Measurements from ENCODE around the gene MS4A10. TPM values are rescaled to one million over a fixed set of nuclear protein-coding genes. Genes with fewer than 3 reads are reported as not detected.
A peak's percentile ranks its signal among the peaks of the same experiment; 100 is the strongest.

MS4A10 gene
- total and polyA plus RNA-seq, 2 donors, result under 0.01 to 0.09 TPM

DNA sequence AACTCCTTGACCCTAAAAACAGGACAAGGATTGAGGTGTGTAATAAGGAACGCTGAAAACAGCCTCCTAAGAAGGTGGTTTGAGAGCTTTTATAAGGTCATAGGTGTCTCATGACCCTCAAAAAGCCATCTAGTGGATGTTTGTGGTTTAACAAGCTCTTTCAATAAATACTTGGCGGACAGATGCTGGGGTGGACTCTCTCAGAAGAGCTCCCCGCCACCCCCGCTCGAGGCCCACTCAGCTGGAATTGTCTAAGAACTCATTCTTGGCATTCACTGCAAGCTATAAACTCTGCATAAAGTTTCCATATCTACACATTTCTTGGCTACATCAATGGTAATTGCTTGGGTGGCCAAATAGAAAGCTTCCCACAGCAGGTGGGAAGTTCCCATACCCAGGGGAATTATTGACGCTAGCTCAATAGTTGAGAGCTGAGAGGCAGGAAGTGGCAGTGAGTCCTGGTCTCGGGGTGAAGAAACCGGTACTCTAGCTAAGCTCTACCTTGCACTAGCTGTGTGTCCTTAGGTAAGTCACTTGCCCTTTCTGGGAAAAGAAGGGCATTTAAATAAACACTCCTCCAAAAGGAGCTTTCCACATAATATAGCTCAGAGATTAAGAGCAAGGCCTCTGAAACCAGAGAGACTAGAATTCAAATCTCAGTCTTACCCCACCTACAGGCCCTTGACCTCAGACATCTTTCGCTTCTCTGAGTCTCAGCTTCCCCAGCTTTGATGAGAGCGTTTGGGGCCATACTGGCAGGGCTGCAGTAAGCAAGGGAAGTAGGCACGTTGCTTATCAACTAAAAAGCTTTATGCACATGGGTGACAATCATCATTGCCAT lies 22.1 kb upstream of the MS4A10 start:
- no peaks in the 10 kb centered on the region for H3K36me3 ChIP-seq (ENCODE audit: control insufficient read depth in 2 of 2, insufficient read depth in 2 of 2, low read length in 1 of 2)
- H3K9me3 ChIP-seq (ENCODE audit: control insufficient read depth in 2 of 2, insufficient read depth in 1 of 2, low read length in 1 of 2), result no peaks in the 10 kb centered on the region
- H3K27ac ChIP-seq (ENCODE audit: low read depth in 1 of 2, low read length in 1 of 2), result no peak overlapping the region
- DNase-seq (ENCODE audit: low read depth in 6 of 9, low spot score in 9 of 9), result peak in 1 of 9 donors; percentile 29
- H3K4me1 ChIP-seq (ENCODE audit: control insufficient read depth in 2 of 2, insufficient read depth in 2 of 2, low read length in 2 of 2), result no peaks in the 10 kb centered on the region
- no peak overlapping the region for H3K4me3 ChIP-seq (ENCODE audit: low read length in 2 of 2)
- 86% methylated on average over 11 of the region's 11 CpGs for WGBS
- H3K27me3 ChIP-seq (ENCODE audit: control insufficient read depth in 2 of 2, insufficient read depth in 1 of 2, low read length in 1 of 2), result peaks cover 0 to 3% of the 10 kb centered on the region in 2 donors

DNA sequence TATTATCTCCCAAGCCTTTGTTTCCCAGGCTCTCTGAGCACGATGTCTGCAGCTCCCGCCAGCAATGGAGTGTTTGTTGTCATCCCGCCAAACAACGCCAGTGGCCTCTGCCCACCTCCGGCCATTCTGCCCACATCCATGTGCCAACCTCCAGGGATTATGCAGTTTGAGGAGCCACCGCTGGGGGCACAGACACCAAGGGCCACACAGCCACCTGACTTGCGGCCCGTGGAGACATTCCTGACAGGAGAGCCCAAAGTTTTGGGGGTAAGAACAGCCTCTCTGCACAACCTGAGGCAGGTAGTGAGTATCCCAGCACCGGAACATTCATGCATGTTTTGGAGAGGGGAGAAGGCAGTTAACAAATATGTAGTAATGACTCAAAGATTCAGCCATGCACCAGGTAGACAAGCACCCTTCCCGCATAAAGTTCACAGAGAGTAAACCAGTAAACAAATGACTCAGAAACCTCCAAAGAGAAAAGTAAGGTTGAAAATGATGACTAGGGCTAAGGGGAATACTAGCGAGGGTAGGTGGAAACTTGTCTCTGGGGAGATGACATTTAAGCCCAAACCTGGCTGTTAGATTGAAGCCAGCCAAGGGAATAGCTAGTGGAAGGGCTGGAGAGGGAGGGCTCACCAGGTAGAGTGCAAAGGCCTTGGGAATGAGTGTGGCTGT lies 21.3 kb upstream of the MS4A10 start:
- 92% methylated on average over 11 of the region's 11 CpGs for WGBS

DNA sequence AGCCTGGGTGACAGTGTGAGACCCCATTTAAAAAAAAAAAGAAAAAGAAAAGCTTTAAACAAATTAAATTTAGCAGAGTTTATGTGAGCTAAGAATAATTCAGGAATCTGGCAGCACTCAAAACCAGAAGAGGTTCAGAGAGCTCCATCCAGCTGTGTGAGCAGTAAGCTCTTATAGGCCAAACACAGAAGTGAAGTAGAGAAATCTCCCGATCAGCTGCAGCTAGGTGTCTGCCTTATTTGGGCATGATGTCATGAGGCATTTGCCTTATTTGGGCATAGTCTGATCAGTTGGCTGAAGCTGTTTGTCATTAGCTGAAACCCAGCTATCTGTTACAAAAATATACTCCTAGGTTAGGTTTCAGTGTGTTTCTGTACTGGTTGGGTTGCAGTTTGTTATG lies 20.3 kb upstream of the MS4A10 start:
- Histone ChIP-seq H3K27me3 (ENCODE audit: control insufficient read depth in 2 of 2, insufficient read depth in 1 of 2, low read length in 1 of 2) (peaks cover 0 to 3% of the 10 kb centered on the region in 2 donors), H3K36me3 (ENCODE audit: control insufficient read depth in 2 of 2, insufficient read depth in 2 of 2, low read length in 1 of 2) (no peaks in the 10 kb centered on the region), H3K4me1 (ENCODE audit: control insufficient read depth in 2 of 2, insufficient read depth in 2 of 2, low read length in 2 of 2) (no peaks in the 10 kb centered on the region), H3K27ac (ENCODE audit: low read depth in 1 of 2, low read length in 1 of 2) (no peak overlapping the region), H3K9me3 (ENCODE audit: control insufficient read depth in 2 of 2, insufficient read depth in 1 of 2, low read length in 1 of 2) (no peaks in the 10 kb centered on the region), H3K4me3 (ENCODE audit: low read length in 2 of 2) (no peak overlapping the region)
- WGBS, result 77% methylated on average over 1 of the region's 1 CpG
- DNase-seq (ENCODE audit: low read depth in 6 of 9, low spot score in 9 of 9), result peak in 1 of 9 donors; percentile 16

More for the DNA sequence above, 21.3 kb upstream of the MS4A10 start:
- Histone ChIP-seq H3K4me1 (ENCODE audit: control insufficient read depth in 2 of 2, insufficient read depth in 2 of 2, low read length in 2 of 2) (no peaks in the 10 kb centered on the region), H3K36me3 (ENCODE audit: control insufficient read depth in 2 of 2, insufficient read depth in 2 of 2, low read length in 1 of 2) (no peaks in the 10 kb centered on the region), H3K27me3 (ENCODE audit: control insufficient read depth in 2 of 2, insufficient read depth in 1 of 2, low read length in 1 of 2) (peaks cover 0 to 3% of the 10 kb centered on the region in 2 donors), H3K27ac (ENCODE audit: low read depth in 1 of 2, low read length in 1 of 2) (no peak overlapping the region), H3K9me3 (ENCODE audit: control insufficient read depth in 2 of 2, insufficient read depth in 1 of 2, low read length in 1 of 2) (no peaks in the 10 kb centered on the region), H3K4me3 (ENCODE audit: low read length in 2 of 2) (no peak overlapping the region)
- no peak for DNase-seq (ENCODE audit: low read depth in 6 of 9, low spot score in 9 of 9)

DNA sequence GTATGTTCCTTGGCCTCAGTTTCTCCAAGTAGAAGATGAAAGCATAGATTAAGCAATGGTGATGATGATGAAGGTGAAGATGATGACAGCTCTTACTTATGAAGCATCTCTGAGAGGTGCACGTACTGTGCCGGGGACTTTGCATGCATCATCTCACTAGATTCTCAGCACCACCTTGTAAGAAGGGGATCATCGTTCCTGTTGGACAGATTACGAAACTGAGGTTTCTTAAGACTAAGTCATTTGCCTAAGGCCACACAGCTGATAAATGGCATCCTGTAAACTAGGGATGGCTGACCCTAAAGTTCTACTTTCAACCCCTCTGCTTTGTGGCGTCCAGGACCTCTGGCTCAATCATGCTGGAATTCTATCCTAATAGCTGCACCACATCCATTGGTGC lies 19.8 kb upstream of the MS4A10 start:
- Histone ChIP-seq H3K27me3 (ENCODE audit: control insufficient read depth in 2 of 2, insufficient read depth in 1 of 2, low read length in 1 of 2) (peaks cover 0 to 3% of the 10 kb centered on the region in 2 donors), H3K36me3 (ENCODE audit: control insufficient read depth in 2 of 2, insufficient read depth in 2 of 2, low read length in 1 of 2) (no peaks in the 10 kb centered on the region), H3K4me1 (ENCODE audit: control insufficient read depth in 2 of 2, insufficient read depth in 2 of 2, low read length in 2 of 2) (no peaks in the 10 kb centered on the region), H3K4me3 (ENCODE audit: low read length in 2 of 2) (no peak overlapping the region), H3K9me3 (ENCODE audit: control insufficient read depth in 2 of 2, insufficient read depth in 1 of 2, low read length in 1 of 2) (no peaks in the 10 kb centered on the region), H3K27ac (ENCODE audit: low read depth in 1 of 2, low read length in 1 of 2) (no peak overlapping the region)
- DNase-seq (ENCODE audit: low read depth in 6 of 9, low spot score in 9 of 9), result no peak
- 96% methylated on average over 5 of the region's 5 CpGs for WGBS

DNA sequence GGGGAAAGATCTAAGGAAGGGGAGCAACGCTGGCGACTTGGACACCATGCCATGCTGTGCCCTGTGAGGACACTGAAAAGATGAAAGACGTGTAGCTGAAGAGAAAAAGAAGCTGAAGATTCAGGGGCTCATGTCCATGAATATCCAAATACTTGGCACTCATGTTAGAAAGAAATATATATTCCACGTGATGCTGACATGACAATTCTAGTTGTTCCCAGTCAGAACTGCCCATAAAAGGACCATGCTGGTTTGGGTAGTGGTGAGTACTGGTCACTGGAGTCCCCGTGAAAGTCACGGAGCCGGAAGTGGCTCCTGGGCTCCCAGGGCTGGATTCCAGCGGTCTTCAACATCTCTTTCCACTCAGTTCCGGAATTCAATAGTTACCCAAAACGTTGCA lies 18.6 kb upstream of the MS4A10 start:
- H3K4me3 ChIP-seq (ENCODE audit: low read length in 2 of 2), result no peak overlapping the region
- 96% methylated on average over 10 of the region's 10 CpGs for WGBS
- no peak overlapping the region for H3K27ac ChIP-seq (ENCODE audit: low read depth in 1 of 2, low read length in 1 of 2)
- H3K36me3 ChIP-seq (ENCODE audit: control insufficient read depth in 2 of 2, insufficient read depth in 2 of 2, low read length in 1 of 2), result no peaks in the 10 kb centered on the region
- no peaks in the 10 kb centered on the region for H3K9me3 ChIP-seq (ENCODE audit: control insufficient read depth in 2 of 2, insufficient read depth in 1 of 2, low read length in 1 of 2)
- DNase-seq (ENCODE audit: low read depth in 6 of 9, low spot score in 9 of 9), result no peak
- peaks cover 0 to 3% of the 10 kb centered on the region in 2 donors for H3K27me3 ChIP-seq (ENCODE audit: control insufficient read depth in 2 of 2, insufficient read depth in 1 of 2, low read length in 1 of 2)
- H3K4me1 ChIP-seq (ENCODE audit: control insufficient read depth in 2 of 2, insufficient read depth in 2 of 2, low read length in 2 of 2), result no peaks in the 10 kb centered on the region

DNA sequence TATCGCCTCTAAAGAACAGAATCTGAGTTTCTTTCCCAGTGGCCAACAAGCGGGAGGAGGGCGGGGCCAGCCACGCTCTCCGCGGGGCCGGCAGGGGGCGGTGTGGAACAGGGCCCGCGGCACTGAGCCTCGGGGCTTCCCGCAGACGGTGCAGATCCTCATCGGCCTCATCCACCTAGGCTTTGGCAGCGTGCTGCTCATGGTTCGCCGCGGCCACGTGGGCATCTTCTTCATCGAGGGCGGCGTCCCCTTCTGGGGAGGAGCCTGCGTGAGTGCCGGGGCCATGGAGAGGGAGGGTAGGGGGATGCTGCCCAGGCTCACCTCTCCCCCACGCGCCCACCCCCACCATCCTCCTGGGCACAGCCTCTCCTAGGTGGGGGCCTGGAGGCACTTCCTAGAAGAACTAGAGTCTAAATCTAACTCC lies 17.7 kb upstream of the MS4A10 start:
- 47% methylated on average over 26 of the region's 26 CpGs for WGBS
- DNase-seq (ENCODE audit: low read depth in 6 of 9, low spot score in 9 of 9), result peak in 2 of 9 donors; percentile 15 to 17
- Histone ChIP-seq H3K36me3 (ENCODE audit: control insufficient read depth in 2 of 2, insufficient read depth in 2 of 2, low read length in 1 of 2) (no peaks in the 10 kb centered on the region), H3K9me3 (ENCODE audit: control insufficient read depth in 2 of 2, insufficient read depth in 1 of 2, low read length in 1 of 2) (no peaks in the 10 kb centered on the region), H3K27ac (ENCODE audit: low read depth in 1 of 2, low read length in 1 of 2) (no peak overlapping the region), H3K4me1 (ENCODE audit: control insufficient read depth in 2 of 2, insufficient read depth in 2 of 2, low read length in 2 of 2) (no peaks in the 10 kb centered on the region), H3K4me3 (ENCODE audit: low read length in 2 of 2) (no peak overlapping the region), H3K27me3 (ENCODE audit: control insufficient read depth in 2 of 2, insufficient read depth in 1 of 2, low read length in 1 of 2) (peaks cover 0 to 3% of the 10 kb centered on the region in 2 donors)

DNA sequence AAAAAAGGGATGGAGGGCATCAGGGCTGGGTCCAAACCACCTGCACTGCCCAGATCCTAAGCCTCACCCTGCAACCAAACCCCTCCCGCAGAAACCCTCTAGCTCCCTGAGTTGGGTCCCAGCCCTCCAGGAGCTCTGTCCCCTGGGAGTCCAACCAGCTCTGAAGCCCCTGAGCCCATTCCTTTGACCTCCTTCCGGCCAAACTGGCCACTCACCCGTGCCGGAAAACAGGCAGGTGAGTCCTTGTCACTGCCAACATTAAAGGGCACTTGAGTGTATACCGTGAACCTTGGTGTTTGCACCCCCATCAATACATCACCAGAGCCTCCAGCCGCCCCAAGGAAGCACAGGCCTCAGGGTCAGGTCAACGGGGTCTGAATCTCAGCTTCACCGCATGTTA lies 16.9 kb upstream of the MS4A10 start:
- no peak overlapping the region for H3K27ac ChIP-seq (ENCODE audit: low read depth in 1 of 2, low read length in 1 of 2)
- no peaks in the 10 kb centered on the region for H3K36me3 ChIP-seq (ENCODE audit: control insufficient read depth in 2 of 2, insufficient read depth in 2 of 2, low read length in 1 of 2)
- 97% methylated on average over 8 of the region's 8 CpGs for WGBS
- H3K4me3 ChIP-seq (ENCODE audit: low read length in 2 of 2), result no peak overlapping the region
- peaks cover 0 to 3% of the 10 kb centered on the region in 2 donors for H3K27me3 ChIP-seq (ENCODE audit: control insufficient read depth in 2 of 2, insufficient read depth in 1 of 2, low read length in 1 of 2)
- H3K9me3 ChIP-seq (ENCODE audit: control insufficient read depth in 2 of 2, insufficient read depth in 1 of 2, low read length in 1 of 2), result no peaks in the 10 kb centered on the region
- no peak for DNase-seq (ENCODE audit: low read depth in 6 of 9, low spot score in 9 of 9)
- peaks cover 0 to 8% of the 10 kb centered on the region in 2 donors for H3K4me1 ChIP-seq (ENCODE audit: control insufficient read depth in 2 of 2, insufficient read depth in 2 of 2, low read length in 2 of 2)

DNA sequence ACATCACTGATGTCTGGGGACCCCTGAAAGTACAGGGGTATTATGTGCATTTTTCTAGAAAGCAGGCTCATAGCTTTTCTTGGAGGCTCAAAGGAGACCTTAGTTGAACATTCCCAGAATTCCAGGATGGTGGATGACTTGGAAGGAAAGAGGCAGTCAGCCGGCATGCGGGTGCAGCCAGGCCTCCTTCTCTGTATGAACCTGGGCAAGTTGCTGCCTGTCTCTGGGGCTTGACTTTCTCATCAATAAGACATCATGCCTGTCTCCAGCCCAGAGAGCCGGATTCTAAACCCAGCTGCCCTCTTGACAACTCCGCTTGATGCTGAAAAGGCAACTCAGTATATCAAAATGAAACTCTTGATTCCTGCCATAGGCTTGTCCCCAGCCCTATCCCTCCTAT lies 15.9 kb upstream of the MS4A10 start:
- peaks cover 0 to 9% of the 10 kb centered on the region in 2 donors for H3K4me1 ChIP-seq (ENCODE audit: control insufficient read depth in 2 of 2, insufficient read depth in 2 of 2, low read length in 2 of 2)
- no peaks in the 10 kb centered on the region for H3K9me3 ChIP-seq (ENCODE audit: control insufficient read depth in 2 of 2, insufficient read depth in 1 of 2, low read length in 1 of 2)
- no peaks in the 10 kb centered on the region for H3K36me3 ChIP-seq (ENCODE audit: control insufficient read depth in 2 of 2, insufficient read depth in 2 of 2, low read length in 1 of 2)
- 81% methylated on average over 4 of the region's 4 CpGs for WGBS
- DNase-seq (ENCODE audit: low read depth in 6 of 9, low spot score in 9 of 9), result no peak
- H3K27ac ChIP-seq (ENCODE audit: low read depth in 1 of 2, low read length in 1 of 2), result no peak overlapping the region
- H3K27me3 ChIP-seq (ENCODE audit: control insufficient read depth in 2 of 2, insufficient read depth in 1 of 2, low read length in 1 of 2), result peaks cover 0 to 3% of the 10 kb centered on the region in 2 donors
- no peak overlapping the region for H3K4me3 ChIP-seq (ENCODE audit: low read length in 2 of 2)

DNA sequence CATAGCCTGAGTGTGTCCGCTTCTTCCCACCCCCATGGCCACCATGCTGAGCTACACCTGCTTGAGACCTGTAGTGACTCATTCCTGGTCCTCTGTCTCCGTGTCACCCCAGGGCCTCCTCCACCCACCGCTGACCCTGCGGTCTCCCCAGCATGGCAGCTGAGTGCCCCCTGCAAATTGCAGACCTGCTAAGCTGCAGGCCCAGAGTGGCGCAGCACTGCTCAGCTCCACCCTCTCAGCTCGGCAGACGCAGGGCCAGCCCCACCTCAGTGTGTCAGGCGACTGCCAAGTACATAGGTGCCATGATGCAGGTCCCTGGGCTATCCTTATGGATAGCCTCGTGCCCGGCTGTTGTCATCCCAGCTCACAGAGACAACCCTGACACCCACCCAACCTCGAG lies 15.3 kb upstream of the MS4A10 start:
- Histone ChIP-seq H3K4me3 (ENCODE audit: low read length in 2 of 2) (no peak overlapping the region), H3K27ac (ENCODE audit: low read depth in 1 of 2, low read length in 1 of 2) (no peak overlapping the region), H3K36me3 (ENCODE audit: control insufficient read depth in 2 of 2, insufficient read depth in 2 of 2, low read length in 1 of 2) (no peaks in the 10 kb centered on the region), H3K9me3 (ENCODE audit: control insufficient read depth in 2 of 2, insufficient read depth in 1 of 2, low read length in 1 of 2) (no peaks in the 10 kb centered on the region), H3K4me1 (ENCODE audit: control insufficient read depth in 2 of 2, insufficient read depth in 2 of 2, low read length in 2 of 2) (peaks cover 0 to 9% of the 10 kb centered on the region in 2 donors), H3K27me3 (ENCODE audit: control insufficient read depth in 2 of 2, insufficient read depth in 1 of 2, low read length in 1 of 2) (peaks cover 0 to 3% of the 10 kb centered on the region in 2 donors)
- no peak for DNase-seq (ENCODE audit: low read depth in 6 of 9, low spot score in 9 of 9)
- 96% methylated on average over 11 of the region's 11 CpGs for WGBS

Measured in thymus (tissue), 11 donors.